Vagina (tissue), 2 donors: ENCODE data around the gene CNTN5. TPM values are rescaled to one million over a fixed set of nuclear protein-coding genes. Genes with fewer than 3 reads are reported as not detected.

Source experiments
- DNase-seq, 2 donors: peaks; one replicate each; pipeline ENCODE4 v3.0.0-alpha.2; 2017; ENCODE audit errors: extremely low spot score in 2 of 2
- H3K27ac ChIP-seq: fragments of 200-600 bp; sonication (generic); one replicate; pipeline ENCODE4 v1.5.1; 2019
- H3K27me3 ChIP-seq: fragments of 200-600 bp; sonication (generic); one replicate; pipeline ENCODE4 v1.5.1; 2019
- H3K36me3 ChIP-seq, 2 donors: fragments of 200-600 bp; sonication (generic); one replicate each; pipeline ENCODE4 v1.5.1; 2017 to 2019
- H3K4me1 ChIP-seq: fragments of 200-600 bp; sonication (generic); one replicate; pipeline ENCODE4 v1.5.1; 2019
- H3K4me3 ChIP-seq, 2 donors: fragments of 200-600 bp; sonication (generic); 1 replicate in 1 of 2; 2 replicates in 1 of 2; pipeline ENCODE4 v1.5.1; 2016 to 2019
- H3K9me3 ChIP-seq: fragments of 200-600 bp; sonication (generic); one replicate; pipeline ENCODE4 v1.5.1; 2019
- POLR2A ChIP-seq, 2 donors: fragments of 450-650 bp; IDR thresholded peaks; one replicate each; pipeline ENCODE4 v1.6.1; 2017; ENCODE audit warnings: antibody characterized with exemption in 2 of 2, mild to moderate bottlenecking in 2 of 2, moderate library complexity in 2 of 2
- POLR2AphosphoS5 ChIP-seq, 2 donors: sonication (generic); formaldehyde crosslinking; IDR thresholded peaks; one replicate each; pipeline ENCODE4 v1.9.0; 2017; ENCODE audit warnings: antibody characterized with exemption in 2 of 2, mild to moderate bottlenecking in 2 of 2, low read depth in 1 of 2; ENCODE audit not compliant: insufficient read depth in 1 of 2
- intact Hi-C: fragments of 100-400 bp; cut with DNase I; formaldehyde crosslinking; loops from one replicate; pipeline ENCODE4 v1.15.1; 2023
- total RNA-seq: library from RNA; depleted of rRNA; stranded (reverse); fragments of >200 nt; gene quantifications from one replicate; pipeline ENCODE4 v1.2.3, GENCODE V29; 2016
- TF ChIP-seq, protein P1 (sequence below), 3 experiments: fragments of 450-650 bp in 2 of 3; fragments of 200-600 bp in 1 of 3; sonication (generic) in 1 of 3; IDR thresholded peaks; one replicate each; pipeline ENCODE4 v1.5.1; 2017 to 2019; ENCODE audit warnings: antibody characterized with exemption in 3 of 3, mild to moderate bottlenecking in 2 of 3, moderate library complexity in 2 of 3

Gene CNTN5
- total RNA-seq, 1 donor from 2014 or later, result 0.25 TPM

DNA sequence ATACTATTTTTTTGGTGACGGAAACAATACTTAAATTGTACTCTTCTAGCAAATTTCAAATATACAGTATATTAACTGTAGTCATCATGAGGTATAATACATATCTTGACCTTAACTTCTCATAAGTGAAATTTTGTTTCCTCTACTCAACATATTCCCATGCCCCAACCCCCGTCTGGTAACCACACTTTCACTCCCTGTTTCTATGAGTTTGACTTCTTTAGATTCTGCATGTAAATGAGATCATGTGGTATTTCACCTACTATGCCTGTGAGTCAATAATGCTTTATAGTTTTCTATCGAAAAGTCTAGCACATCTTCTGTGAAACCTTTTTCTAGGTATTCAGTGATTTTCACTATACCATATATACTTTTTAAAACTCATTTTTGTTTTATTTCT is 663.2 kb downstream of the CNTN5 start:
- no peak overlapping the region for H3K4me3 ChIP-seq
- TF ChIP-seq, protein P1, sequence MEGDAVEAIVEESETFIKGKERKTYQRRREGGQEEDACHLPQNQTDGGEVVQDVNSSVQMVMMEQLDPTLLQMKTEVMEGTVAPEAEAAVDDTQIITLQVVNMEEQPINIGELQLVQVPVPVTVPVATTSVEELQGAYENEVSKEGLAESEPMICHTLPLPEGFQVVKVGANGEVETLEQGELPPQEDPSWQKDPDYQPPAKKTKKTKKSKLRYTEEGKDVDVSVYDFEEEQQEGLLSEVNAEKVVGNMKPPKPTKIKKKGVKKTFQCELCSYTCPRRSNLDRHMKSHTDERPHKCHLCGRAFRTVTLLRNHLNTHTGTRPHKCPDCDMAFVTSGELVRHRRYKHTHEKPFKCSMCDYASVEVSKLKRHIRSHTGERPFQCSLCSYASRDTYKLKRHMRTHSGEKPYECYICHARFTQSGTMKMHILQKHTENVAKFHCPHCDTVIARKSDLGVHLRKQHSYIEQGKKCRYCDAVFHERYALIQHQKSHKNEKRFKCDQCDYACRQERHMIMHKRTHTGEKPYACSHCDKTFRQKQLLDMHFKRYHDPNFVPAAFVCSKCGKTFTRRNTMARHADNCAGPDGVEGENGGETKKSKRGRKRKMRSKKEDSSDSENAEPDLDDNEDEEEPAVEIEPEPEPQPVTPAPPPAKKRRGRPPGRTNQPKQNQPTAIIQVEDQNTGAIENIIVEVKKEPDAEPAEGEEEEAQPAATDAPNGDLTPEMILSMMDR (IDR thresholded peaks at IDR 0.05), result no peak
- no peak for TF ChIP-seq POLR2AphosphoS5 (IDR thresholded peaks at IDR 0.05; ENCODE audit: insufficient read depth in 1 of 2, low read depth in 1 of 2)
- TF ChIP-seq POLR2A (IDR thresholded peaks at IDR 0.05), result no peak
- H3K9me3 ChIP-seq, result no peaks in the 10 kb centered on the region
- H3K27ac ChIP-seq, result no peak overlapping the region
- no peaks in the 10 kb centered on the region for H3K36me3 ChIP-seq
- H3K4me1 ChIP-seq, result no peaks in the 10 kb centered on the region
- intact Hi-C loops, result no loop called here
- no peaks in the 10 kb centered on the region for H3K27me3 ChIP-seq
- DNase-seq, result no peak

DNA sequence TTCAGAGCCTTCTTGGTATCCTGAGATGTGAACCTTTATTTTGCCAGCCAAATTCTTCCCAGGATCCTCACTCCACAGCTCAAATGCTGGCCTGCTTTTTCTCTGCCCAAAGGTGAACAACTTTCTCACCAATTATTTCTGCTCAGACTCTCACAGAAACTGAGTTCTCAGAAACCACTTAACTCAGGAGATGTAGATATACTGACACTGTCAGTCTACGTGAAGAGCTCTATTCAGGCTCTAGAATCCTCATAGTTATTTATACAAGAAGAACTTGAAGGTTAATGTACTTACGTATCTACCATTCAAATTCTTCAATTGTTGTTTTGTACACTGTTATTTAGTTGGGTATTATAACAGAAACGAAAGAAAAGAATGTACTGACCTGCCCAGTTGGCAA is 666.1 kb downstream of the CNTN5 start:
- intact Hi-C loops, result no loop called here
- DNase-seq, result no peak
- Histone ChIP-seq H3K9me3 (no peaks in the 10 kb centered on the region), H3K4me3 (no peak overlapping the region), H3K27ac (no peak overlapping the region), H3K4me1 (no peaks in the 10 kb centered on the region), H3K36me3 (no peaks in the 10 kb centered on the region), H3K27me3 (no peaks in the 10 kb centered on the region)
- TF ChIP-seq POLR2A (IDR thresholded peaks at IDR 0.05), result no peak
- TF ChIP-seq, protein P1 (IDR thresholded peaks at IDR 0.05), result no peak
- TF ChIP-seq POLR2AphosphoS5 (IDR thresholded peaks at IDR 0.05; ENCODE audit: insufficient read depth in 1 of 2, low read depth in 1 of 2), result no peak

DNA sequence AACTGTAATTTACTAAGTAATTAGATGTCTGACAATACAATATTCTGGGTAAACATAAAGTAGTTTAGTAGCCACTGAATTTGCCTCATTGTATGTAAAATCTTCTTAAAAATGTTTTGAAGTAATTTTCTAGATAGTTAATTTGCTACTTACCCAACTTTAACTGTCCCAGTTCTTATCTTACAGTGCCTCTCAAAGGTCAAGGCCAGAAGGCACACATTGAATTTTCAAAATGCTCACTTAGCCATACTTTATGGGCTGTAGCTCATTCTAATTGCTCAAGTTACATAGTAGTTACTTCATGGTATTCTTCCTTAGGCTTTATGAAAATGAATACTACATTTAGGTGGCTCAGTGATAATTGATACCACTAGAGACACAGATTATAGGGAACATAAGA is 666.6 kb downstream of the CNTN5 start:
- TF ChIP-seq, protein P1 (IDR thresholded peaks at IDR 0.05), result no peak
- TF ChIP-seq POLR2A (IDR thresholded peaks at IDR 0.05) (no peak), POLR2AphosphoS5 (IDR thresholded peaks at IDR 0.05; ENCODE audit: insufficient read depth in 1 of 2, low read depth in 1 of 2) (no peak)

DNA sequence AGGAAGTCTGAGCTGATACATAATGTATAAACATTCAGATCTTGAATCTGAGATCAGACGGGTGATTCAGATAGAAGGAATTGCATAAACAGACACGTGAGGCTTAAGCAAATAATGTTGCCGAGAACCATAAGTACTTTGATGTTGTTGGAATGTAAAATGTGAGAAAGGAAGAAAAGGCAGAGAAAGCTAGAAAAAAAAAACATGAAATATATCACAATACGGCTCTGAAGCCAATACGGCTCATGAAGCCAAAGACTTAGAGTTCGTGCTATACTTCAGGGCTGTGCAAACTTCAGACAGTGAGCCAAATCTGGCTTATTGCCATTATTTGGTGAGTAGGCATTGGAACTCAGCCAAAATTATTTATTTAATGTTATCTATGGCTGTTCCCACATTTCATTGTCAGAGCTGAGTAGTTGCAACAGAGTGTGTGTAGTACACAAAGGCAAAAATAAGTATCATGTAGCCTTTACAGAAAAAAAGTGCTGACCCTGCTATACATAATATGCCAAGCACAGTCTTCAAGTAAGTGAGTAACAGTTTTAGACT is 673.3 kb downstream of the CNTN5 start:
- intact Hi-C loops, result no loop called here
- Histone ChIP-seq H3K9me3 (no peaks in the 10 kb centered on the region), H3K4me1 (no peaks in the 10 kb centered on the region), H3K36me3 (no peaks in the 10 kb centered on the region), H3K4me3 (no peak overlapping the region), H3K27ac (no peak overlapping the region), H3K27me3 (no peaks in the 10 kb centered on the region)
- TF ChIP-seq POLR2A (IDR thresholded peaks at IDR 0.05) (no peak), POLR2AphosphoS5 (IDR thresholded peaks at IDR 0.05; ENCODE audit: insufficient read depth in 1 of 2, low read depth in 1 of 2) (no peak)
- TF ChIP-seq, protein P1 (IDR thresholded peaks at IDR 0.05), result no peak
- DNase-seq, result no peak

More for the DNA sequence above, 666.6 kb downstream of the CNTN5 start:
- Histone ChIP-seq H3K27ac (no peak overlapping the region), H3K36me3 (no peaks in the 10 kb centered on the region), H3K27me3 (no peaks in the 10 kb centered on the region), H3K4me3 (no peak overlapping the region), H3K9me3 (no peaks in the 10 kb centered on the region), H3K4me1 (no peaks in the 10 kb centered on the region)
- intact Hi-C loops, result no loop called here
- DNase-seq, result no peak

DNA sequence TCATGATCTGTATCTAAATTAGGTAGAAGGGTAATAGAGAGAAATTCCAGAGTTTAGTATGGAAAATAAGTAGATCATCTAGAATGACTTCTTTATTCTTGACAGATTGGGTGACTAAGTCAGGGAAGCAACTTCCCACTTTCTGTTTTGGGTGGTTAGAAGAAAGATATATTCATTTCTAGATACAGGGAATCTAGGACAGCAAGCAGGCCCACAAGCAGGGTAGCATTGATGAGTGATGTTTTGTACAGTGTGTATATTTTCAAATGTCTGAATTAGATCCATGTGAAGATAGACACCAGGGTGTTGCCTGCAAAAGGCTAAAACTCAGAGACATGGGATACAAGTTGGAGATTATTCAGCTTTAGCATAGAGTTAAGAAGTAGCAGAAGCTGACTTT is 674.4 kb downstream of the CNTN5 start:
- no peaks in the 10 kb centered on the region for H3K27me3 ChIP-seq
- no peaks in the 10 kb centered on the region for H3K4me1 ChIP-seq
- no peaks in the 10 kb centered on the region for H3K9me3 ChIP-seq
- TF ChIP-seq POLR2A (IDR thresholded peaks at IDR 0.05) (no peak), POLR2AphosphoS5 (IDR thresholded peaks at IDR 0.05; ENCODE audit: insufficient read depth in 1 of 2, low read depth in 1 of 2) (no peak)
- TF ChIP-seq, protein P1 (IDR thresholded peaks at IDR 0.05), result no peak
- no peak for DNase-seq
- H3K27ac ChIP-seq, result no peak overlapping the region
- no peak overlapping the region for H3K4me3 ChIP-seq
- intact Hi-C loops, result no loop called here
- H3K36me3 ChIP-seq, result no peaks in the 10 kb centered on the region
